Measurements from ENCODE around the gene BEAN1.

GRCh38 chr16:66395806-66396555 lies 31.1 kb upstream of the BEAN1 start:
- no peak for TF ChIP-seq CTCF (IDR thresholded peaks at IDR 0.05 in 2 of 3, conservative IDR thresholded peaks at IDR 0.05 in 1 of 3; ENCODE audit: borderline replicate concordance in 1 of 3, insufficient read depth in 1 of 3, low read depth in 2 of 3, low read length in 2 of 3)
- TF ChIP-seq JUND (IDR thresholded peaks at IDR 0.05) = no peak

All from HCT116 (cell line).